Globus pallidus (tissue), 1 donor: ENCODE measurements around the gene NAT14.
"Not testable (repeated sequence)": the region's sequence is repeated elsewhere in the genome, so short reads cannot be mapped to it uniquely, and the experiment has no call there.

Experiments used
- DNase-seq: peaks from one replicate; pipeline ENCODE4 v3.0.0-alpha.2; 2015; ENCODE audit warnings: low spot score

The NAT14 gene

DNA sequence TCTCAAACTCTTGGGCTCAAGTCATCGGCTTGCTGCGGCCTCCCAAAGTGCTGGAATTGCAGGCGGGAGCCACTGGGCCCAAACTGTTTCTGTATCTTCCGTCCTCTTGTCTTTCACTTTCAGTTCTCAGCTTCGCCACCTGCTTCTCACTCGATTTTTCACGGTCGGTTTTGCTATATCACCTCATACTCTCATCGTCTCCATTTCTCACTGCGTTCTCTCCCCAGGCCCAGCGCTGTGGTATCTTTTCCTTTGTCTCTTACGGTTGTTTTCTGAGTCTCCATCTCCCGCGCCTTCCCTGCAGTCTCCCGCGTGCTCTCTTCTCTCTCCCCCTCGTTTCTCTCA is 18.1 kb downstream of the NAT14 start:
- DNase-seq, result no peak

DNA sequence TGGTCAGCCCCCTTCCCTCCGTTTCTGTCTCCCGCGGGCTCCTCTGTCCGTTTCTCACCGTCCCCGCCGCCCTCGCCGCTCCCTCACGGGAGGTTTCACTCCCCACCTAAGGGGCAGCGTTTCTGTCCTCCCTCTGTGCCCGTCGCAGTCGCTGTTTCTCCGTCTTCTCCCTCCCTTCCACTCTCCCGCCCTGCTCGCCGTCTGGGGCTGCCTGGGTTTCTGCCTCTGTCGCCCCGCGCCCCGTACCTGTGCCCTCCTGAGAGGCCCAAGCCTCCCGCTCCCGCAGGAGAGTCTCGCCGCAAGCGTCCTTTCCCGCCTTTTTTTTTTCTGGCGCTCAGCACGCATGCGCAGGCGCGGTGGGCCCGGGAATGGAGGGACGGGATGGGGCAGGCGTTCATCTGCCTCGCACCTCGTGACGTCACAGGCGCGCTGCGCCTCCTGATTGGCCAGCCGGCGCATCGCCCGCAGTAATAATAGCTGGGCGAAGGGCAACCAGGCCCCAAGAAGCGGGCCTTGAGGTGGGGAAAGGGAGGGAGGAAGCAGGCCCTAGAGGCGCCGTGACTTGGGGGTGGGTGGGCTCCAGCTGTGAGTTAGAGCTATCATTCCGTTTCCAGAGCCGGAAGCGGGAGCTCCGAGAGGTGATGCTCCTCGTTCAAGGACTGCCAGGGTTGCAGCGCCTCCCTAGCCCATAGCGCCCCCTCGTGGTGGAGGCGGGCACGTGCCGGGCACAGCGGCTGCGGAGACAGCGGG is 18.7 kb downstream of the NAT14 start:
- DNase-seq, result peak; percentile 93

DNA sequence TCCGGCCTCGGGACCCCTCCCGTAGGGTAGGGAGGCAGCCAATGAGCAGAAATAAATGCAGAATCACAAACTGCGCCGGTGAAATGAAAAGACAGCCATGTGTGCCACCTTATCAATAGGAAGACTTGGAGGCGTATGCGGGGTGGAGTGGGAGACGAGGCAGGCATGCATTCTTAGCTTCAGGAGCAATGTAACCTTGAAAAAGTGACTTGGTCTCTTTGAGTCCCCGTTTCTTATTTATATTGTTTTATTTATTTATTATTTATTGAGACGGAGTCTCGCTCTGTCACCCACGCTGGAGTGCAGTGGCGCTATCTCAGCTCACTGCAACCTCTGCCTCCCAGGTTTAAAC is 19.2 kb downstream of the NAT14 start:
- no peak for DNase-seq

DNA sequence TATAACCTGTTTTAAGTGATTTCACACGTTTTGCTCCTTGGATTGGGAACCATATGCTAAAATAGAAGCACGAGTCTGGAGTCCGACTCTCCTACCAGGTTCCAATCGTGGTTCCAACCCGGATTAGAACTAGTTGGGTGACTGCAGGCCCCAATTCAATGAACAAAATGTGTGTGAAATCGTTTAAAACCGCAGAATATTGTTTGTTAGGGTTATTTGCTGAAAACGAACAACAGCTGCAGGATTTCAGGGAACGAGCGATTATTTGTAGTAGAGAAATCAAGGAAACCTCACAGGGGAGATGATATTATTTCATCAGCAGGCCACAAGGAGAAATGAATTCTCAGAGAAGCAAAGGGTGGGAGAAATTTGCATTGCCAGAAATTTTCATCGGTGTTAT is 20.0 kb downstream of the NAT14 start:
- DNase-seq, result no peak

DNA sequence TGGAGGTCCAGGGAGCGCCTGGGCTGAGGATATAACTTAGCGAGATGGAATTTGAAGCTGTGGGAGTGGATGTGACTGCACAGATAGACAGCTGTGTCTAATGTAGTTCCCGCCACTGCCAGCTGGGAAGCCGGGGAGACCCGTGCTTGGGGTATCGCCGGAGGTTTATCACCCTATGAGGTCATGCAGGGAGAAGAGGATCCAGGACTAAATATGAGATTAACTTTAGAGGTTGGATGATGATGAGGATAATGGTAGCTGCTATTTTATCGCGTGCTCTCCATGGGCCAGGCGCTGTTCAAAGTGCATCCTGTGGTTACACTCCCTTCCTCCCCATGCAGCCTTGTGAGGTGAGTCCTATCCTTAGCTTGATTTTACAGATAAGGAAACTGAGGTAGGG is 23.1 kb downstream of the NAT14 start:
- no peak for DNase-seq

DNA sequence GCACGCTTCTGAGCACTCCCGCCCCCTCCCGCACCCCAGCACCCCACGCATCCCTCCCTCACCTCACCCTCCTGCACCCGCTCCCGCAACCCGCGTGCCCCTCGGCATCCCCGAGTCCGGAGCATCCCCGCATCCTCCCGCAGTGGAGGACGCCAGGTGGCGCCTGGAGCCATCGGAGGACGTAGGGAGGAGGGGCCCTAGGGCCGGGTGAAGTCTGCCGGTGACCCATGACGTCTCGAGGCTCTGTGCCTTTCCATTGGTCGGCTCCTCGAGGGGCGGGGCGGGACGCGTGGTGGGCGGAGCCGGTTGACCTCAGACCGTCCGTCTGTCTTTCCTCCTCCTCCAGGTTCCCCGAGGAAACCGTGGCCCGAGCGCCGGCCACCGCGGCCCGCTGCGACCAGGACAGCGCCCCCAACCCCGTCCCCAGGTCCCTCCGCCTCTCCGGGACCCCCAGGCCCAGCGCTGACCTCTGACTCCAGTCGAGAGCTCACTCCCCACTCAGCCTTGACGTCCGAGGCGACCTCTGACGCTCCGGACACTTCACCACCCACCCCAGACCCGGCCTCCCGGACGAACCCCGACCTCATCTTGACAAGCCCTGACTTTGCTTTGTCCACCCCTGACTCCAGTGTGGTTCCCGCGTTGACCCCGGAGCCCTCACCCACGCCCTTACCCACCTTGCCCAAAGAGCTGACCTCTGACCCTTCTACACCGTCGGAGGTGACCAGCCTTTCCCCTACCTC is 32.1 kb downstream of the NAT14 start:
- peak; percentile 90 for DNase-seq

DNA sequence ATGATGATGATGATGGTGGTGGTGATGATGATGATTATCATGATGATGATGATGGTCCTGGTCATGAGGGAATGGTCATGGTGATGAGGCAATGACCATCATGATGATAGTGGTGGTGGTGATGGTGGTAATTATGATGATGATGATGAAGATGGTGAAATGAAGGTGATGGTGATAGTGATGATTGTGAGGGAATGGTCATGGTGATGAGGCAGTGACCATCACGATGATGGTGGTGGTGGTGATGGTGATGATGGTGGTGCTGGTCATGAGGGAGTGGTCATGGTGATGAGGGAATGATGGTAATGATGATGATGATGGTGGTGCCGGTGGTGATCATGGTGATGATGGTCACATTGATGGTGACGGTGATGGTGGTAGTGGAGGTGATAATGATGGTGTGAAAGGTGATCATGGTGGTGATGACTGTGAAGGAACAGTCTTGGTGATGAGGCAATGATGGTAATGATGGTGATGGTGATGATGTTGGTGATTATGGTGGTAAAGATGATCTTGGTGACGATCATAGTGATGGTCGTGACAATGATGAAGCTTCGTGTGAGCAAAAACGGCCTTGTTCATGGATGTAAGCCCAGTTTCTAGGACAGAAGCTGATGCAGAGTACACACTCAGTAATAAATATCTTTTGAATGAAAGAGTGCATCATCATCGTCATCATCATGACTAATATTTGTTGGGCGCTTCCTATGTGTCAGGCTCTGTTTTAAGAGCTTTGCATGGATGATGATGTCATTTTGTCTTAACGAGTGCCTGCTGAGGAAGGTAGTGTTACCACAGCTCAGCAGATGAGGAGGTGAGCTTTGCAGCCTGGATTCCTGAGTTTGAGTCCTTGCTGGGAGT is 34.7 kb downstream of the NAT14 start:
- no peak for DNase-seq

DNA sequence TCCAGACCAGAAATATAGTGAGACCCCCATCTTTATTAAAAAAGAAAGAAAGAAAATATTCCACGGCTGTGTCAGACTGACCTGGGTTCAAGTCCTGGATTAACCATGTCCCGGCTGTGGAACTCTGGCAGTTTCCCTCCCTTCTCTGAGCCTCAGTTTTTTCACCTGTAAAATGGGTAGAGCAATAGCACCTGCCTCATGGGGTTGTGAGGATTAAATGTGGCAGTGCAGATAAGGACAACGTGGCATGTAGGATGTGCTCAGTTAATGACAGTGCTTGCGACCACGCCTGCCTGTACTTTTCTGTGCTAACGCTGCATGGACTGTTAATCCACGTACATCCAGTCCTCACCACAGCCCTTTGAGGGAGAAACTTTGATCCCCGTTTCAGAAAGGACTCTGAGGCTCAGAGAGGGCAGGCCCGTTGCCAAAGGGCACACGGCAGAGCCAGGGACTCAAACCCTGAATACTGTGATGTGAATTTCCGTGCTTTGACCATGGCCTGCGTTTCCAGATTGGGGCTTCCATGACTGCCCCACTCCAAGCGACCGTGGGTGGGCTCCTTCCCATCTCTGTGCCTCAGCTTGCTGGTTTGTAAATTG is 35.8 kb downstream of the NAT14 start:
- no peak for DNase-seq

DNA sequence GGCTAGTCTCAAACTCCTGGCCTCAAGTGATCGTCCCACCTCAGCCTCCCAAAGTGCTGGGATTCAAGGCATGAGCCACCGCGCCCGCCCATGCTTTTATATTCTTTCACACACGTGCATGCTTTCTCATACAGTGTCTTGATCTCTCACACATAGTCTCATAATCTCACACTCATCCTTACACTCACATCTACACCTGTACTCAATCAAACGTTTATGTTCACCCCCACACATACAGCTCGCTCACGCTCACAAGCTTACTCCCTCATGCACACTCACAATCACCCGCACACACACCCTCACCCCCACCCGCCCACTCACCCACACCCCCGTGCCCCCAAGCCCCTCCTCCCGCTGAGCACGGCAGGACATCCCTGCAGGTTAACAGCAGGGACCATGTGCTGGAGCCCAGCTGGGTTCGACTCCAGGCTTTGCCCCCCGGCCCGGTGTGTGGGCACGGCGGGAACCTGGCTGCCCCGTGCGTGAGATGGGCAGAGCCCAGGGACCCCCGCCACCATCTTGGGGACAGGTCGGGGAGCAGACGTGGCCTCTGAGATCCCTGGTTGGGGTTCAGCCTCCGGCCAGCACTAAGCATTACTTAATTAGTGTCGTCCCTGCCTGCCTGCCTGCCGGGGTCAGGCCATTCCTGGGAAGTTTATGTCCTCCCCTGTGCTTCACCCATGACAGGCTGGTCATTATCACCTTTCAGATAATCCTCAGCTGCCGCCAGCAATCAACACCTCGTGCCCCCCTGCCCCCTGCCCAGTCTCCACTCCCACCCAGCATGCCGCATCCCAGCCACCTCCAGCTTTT is 40.5 kb downstream of the NAT14 start:
- no peak for DNase-seq

DNA sequence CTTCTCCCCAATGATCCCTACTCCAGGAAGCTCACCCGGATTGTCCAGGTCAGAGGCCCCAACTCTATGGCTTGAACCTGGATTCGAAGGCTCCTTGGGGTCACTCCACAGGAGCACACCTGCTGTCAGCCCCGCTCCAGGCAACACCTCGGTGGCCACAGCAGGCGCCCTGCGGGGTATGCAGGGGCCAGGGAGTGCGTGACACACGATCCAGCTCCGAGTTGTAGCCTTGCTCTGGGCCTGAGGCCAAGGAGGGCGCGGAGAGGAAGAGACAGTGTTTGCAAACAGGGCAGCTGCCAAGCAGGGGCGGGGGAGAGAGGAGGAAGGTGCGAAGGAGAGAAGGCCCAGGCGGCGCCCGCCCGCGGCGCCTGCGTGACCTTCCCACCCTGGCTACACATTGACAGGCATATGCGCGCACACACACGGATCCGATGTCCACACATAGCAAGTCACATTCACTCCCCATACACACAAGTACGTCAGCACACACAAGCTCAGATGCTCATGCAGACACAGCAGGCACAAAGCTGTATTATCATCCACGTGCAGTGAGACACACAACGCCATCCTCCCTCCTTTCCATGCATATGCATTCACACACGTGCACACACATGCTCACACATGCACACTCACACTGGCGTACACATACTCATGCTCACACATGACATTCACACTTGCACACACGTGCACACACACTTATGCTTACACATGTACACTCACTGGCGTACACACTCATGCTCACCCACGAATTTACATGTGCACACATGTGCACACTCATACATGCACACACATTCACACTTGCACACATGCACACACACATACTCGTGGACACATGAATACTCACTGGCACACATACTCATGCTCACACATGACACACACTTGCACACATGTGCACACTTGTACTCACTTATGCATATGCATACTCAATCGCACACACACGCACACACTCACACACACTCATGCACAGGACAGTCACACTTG is 41.5 kb downstream of the NAT14 start:
- no peak for DNase-seq

DNA sequence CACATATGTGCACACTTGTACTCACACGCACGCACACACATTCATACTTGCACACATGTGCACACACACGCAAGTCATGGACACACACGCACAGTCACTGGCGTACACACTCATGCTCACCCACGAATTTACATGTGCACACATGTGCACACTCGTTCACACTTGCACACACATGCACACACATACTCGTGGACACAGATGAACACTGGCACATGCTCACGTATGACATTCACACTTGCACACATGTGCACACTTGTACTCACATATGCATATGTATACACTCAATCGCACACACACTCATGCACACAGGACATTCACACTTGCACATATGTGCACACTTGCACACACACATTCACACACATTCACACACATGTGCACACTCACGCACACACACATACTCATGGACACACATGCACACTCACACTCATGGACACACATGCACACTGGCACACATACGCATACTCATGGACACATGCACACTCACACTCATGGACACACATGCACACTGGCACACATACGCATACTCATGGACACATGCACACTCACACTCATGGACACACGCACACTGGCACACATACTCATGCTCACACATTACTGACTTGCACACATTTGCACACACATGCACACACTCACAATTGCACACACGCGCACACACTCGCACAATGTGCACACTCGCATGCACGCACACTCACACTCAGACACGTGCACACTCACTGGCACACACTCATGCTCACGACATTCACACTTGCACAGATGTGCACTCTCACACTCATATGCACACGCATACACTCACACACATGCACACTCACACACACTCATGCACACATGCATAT is 42.4 kb downstream of the NAT14 start:
- no peak for DNase-seq

DNA sequence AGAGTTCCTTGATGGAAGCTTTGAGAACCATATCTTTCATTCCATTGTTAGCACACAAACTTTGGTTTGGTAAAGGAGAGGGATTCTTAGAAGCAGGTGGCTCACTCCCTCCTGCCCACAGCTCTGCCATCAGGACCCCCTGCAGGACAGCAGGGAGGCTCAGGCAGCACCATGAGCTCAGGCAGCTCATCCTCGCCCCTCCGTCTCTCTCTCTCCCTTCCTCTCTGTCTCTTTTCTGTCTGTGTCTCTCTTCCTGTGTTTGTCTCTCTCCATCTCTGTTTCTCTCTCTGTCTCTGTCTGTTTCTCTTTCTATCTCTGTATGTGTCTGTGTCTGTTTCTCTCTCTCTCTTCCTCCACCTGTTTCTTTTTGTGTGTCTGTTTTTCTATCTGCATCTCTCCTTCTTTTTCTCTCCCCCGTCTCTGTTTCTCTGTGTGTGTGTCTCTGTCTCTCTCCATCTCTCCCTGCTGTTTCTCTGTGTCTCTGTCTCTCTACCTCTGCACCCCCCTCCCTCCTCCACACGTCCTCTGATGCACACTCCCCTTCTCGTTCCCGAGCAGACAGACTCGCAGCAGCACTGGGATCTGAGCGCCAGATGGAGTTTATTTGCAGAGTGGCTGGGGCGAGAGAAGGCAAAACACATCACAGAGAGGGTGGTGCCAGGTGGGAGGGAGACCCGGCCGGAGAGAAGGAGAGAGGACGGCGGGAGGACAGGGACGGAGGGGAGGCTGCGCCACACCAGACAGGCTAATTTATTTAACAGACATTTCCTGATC is 43.2 kb downstream of the NAT14 start:
- no peak for DNase-seq

DNA sequence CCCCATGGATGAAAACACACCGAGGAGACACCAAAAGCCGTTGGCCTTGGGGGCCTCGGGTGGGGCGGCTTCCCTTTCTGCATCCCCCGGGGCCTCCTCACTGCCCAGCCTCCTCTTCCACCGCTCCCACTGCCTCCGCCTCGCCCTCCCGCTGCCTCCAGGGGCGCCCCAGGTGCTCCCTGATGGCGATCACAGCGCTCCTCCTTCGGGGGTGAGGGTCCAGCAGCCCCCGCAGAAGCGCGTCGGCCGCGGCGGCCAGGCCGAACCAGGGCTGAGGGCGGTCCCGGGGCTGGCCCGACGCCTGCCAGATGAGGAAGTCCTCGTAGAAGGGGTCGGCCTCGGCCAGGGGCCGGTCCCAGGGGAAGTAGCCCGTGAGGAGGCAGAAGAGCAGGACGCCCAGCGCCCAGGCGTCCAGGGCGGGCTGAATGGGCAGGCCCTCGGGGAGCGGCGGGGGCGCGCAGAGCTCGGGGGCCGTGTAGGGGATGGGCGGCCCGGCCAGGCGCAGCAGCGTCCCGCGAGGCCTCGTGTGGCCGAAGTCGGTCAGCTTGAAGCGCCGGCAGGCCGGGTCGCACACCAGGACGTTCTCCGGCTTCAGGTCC is 44.7 kb downstream of the NAT14 start:
- DNase-seq, result no peak

DNA sequence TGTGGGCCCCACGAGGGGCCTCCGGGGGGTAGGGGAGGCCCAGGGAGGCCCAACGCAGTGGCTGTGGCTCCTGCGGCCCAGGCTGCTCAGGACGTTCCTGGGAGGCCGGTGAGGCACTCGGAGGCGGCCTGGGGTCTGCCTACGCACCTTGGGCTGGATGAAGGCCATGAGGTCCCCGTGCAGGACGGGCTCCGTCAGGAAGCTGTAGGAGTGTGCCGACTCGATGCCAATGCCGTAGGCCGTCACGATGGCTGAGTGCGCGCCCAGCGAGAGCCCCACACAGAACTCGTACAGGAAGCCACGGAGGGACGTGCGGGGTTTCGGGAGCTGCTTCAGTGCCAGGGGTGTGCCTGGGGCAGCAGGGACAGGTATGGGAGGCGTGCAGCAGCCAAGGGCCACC is 46.0 kb downstream of the NAT14 start:
- no peak for DNase-seq

DNA sequence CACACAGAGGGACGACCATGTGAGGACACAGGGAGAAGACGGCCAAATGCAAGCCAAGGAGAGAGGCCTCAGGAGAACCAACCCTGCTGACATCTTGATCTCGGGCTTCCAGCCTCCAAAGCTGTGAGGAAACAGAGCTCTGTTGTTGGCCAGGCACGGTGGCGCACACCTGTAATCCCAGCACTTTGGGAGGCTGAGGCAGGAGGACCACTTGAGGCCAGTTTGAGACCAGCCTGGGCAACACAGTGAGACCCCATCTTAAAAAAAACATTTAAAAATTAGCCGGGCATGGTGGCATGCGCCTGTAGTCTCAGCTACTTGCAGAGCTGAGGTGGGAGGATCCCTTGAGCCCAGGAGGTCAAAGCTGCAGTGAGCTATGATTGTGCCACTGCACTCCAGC is 49.3 kb downstream of the NAT14 start:
- not testable (repeated sequence) for DNase-seq

DNA sequence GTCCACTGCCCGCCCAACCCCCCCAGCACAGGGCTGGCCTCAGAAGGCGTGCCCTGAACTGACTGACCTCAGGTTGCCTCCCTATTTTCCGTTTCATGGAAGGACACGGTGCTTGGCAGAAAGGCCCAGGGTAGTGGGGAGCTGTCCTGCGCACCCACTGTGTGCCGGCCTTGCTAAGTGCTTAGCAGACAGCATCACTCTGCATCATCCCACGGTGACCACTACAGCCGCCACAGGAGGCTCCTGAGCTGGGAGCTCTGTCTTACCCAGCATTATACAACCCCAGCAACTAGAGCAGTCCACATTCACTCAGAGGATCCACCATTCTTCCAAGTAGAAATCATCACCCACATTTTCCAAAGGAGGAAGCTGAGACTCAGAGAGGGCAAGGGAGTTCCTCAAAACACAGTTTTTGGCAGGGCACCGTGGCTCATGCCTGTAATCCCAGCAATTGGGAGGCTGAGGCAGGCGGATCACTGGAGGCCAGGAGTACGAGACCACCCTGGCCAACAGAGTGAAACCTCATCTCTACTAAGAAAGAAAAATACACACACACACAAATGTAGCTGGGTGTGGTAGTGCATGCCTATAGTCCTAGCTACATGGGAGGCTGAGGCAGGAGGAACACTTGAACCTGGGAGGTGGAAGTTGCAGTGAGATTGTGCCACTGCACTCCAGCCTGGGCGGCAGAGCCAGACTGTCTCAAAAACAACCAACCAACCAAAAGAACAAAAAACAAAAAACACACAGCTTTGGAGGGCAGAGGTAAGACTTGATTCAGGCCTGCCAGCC is 50.4 kb downstream of the NAT14 start:
- DNase-seq, result no peak

DNA sequence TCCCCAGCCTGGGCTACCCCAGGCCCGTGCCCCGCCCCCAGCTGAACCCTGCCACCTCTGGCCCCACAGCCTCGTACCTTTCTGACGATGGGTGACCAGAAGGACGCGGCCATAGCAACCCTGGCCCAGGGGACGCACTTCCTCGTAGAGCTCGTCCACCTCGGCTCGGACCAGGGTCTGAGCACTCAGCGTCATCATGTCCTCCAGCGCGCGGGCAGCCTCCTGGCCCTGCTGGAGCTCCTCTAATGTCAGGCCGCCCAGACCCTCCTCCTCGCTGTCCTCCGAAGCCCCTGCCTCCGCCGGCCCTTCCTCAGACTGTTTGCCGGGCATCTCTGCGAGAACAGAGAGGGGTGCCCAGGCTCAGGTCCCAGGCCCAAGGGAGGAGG is 51.0 kb downstream of the NAT14 start:
- no peak for DNase-seq

DNA sequence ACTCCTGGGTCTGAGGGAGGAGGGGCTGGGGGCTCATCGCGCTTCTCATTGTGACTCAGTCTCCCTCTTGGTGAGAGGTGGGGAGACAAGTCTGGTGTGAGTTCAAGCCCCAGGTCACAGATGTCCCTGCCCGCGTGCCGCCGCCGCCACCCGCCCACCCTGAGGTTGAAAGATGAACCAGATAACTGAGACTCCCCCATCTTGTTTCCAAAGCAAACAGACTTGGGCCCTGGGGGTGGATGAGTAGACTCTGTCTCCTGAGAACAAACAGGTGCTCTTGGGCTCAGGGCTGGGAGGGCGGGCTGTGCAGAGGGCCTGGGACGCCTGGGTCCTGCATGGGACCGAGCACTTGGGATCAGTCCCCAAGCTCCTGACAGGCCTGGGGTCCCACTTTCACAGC is 51.4 kb downstream of the NAT14 start:
- no peak for DNase-seq
